Measurements from ENCODE around the gene STH. TPM values are rescaled to one million over a fixed set of nuclear protein-coding genes. Genes with fewer than 3 reads are reported as not detected.
A peak's percentile ranks its signal among the peaks of the same experiment; 100 is the strongest.
"Not testable (repeated sequence)": the region's sequence is repeated elsewhere in the genome, so short reads cannot be mapped to it uniquely, and the experiment has no call there.

STH gene
- total RNA-seq, 1 donor from 2014 or later: not detected

DNA sequence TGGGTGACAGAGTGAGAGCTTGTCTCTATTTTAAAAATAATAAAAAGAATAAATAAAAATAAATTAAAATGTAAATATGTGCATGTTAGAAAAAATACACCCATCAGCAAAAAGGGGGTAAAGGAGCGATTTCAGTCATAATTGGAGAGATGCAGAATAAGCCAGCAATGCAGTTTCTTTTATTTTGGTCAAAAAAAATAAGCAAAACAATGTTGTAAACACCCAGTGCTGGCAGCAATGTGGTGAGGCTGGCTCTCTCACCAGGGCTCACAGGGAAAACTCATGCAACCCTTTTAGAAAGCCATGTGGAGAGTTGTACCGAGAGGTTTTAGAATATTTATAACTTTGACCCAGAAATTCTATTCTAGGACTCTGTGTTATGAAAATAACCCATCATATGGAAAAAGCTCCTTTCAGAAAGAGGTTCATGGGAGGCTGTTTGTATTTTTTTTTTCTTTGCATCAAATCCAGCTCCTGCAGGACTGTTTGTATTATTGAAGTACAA lies 8.5 kb downstream of the STH start:
- no peak for ATAC-seq

DNA sequence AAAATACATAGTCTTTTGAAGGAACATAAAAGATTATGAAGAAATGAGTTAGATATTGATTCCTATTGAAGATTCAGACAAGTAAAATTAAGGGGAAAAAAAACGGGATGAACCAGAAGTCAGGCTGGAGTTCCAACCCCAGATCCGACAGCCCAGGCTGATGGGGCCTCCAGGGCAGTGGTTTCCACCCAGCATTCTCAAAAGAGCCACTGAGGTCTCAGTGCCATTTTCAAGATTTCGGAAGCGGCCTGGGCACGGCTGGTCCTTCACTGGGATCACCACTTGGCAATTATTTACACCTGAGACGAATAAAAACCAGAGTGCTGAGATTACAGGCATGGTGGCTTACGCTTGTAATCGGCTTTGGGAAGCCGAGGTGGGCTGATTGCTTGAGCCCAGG lies 9.5 kb downstream of the STH start:
- ATAC-seq: no peak

DNA sequence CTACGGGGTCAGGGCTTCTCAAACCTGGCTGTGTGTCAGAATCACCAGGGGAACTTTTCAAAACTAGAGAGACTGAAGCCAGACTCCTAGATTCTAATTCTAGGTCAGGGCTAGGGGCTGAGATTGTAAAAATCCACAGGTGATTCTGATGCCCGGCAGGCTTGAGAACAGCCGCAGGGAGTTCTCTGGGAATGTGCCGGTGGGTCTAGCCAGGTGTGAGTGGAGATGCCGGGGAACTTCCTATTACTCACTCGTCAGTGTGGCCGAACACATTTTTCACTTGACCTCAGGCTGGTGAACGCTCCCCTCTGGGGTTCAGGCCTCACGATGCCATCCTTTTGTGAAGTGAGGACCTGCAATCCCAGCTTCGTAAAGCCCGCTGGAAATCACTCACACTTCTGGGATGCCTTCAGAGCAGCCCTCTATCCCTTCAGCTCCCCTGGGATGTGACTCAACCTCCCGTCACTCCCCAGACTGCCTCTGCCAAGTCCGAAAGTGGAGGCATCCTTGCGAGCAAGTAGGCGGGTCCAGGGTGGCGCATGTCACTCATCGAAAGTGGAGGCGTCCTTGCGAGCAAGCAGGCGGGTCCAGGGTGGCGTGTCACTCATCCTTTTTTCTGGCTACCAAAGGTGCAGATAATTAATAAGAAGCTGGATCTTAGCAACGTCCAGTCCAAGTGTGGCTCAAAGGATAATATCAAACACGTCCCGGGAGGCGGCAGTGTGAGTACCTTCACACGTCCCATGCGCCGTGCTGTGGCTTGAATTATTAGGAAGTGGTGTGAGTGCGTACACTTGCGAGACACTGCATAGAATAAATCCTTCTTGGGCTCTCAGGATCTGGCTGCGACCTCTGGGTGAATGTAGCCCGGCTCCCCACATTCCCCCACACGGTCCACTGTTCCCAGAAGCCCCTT lies 10.9 kb downstream of the STH start:
- peak; percentile 84 for ATAC-seq

DNA sequence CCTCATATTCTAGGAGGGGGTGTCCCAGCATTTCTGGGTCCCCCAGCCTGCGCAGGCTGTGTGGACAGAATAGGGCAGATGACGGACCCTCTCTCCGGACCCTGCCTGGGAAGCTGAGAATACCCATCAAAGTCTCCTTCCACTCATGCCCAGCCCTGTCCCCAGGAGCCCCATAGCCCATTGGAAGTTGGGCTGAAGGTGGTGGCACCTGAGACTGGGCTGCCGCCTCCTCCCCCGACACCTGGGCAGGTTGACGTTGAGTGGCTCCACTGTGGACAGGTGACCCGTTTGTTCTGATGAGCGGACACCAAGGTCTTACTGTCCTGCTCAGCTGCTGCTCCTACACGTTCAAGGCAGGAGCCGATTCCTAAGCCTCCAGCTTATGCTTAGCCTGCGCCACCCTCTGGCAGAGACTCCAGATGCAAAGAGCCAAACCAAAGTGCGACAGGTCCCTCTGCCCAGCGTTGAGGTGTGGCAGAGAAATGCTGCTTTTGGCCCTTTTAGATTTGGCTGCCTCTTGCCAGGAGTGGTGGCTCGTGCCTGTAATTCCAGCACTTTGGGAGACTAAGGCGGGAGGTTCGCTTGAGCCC lies 11.6 kb downstream of the STH start:
- peak; percentile 35 for ATAC-seq

DNA sequence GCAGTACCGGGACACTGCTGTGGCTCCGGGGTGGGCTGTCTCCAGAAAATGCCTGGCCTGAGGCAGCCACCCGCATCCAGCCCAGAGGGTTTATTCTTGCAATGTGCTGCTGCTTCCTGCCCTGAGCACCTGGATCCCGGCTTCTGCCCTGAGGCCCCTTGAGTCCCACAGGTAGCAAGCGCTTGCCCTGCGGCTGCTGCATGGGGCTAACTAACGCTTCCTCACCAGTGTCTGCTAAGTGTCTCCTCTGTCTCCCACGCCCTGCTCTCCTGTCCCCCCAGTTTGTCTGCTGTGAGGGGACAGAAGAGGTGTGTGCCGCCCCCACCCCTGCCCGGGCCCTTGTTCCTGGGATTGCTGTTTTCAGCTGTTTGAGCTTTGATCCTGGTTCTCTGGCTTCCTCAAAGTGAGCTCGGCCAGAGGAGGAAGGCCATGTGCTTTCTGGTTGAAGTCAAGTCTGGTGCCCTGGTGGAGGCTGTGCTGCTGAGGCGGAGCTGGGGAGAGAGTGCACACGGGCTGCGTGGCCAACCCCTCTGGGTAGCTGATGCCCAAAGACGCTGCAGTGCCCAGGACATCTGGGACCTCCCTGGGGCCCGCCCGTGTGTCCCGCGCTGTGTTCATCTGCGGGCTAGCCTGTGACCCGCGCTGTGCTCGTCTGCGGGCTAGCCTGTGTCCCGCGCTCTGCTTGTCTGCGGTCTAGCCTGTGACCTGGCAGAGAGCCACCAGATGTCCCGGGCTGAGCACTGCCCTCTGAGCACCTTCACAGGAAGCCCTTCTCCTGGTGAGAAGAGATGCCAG lies 12.9 kb downstream of the STH start:
- ATAC-seq: peak; percentile 2

DNA sequence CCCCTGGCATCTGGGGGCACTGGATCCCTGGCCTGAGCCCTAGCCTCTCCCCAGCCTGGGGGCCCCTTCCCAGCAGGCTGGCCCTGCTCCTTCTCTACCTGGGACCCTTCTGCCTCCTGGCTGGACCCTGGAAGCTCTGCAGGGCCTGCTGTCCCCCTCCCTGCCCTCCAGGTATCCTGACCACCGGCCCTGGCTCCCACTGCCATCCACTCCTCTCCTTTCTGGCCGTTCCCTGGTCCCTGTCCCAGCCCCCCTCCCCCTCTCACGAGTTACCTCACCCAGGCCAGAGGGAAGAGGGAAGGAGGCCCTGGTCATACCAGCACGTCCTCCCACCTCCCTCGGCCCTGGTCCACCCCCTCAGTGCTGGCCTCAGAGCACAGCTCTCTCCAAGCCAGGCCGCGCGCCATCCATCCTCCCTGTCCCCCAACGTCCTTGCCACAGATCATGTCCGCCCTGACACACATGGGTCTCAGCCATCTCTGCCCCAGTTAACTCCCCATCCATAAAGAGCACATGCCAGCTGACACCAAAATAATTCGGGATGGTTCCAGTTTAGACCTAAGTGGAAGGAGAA lies 13.5 kb downstream of the STH start:
- no peak for ATAC-seq

DNA sequence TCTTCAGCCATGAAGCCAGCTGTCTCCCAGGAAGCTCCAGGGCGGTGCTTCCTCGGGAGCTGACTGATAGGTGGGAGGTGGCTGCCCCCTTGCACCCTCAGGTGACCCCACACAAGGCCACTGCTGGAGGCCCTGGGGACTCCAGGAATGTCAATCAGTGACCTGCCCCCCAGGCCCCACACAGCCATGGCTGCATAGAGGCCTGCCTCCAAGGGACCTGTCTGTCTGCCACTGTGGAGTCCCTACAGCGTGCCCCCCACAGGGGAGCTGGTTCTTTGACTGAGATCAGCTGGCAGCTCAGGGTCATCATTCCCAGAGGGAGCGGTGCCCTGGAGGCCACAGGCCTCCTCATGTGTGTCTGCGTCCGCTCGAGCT lies 14.1 kb downstream of the STH start:
- ATAC-seq: no peak

DNA sequence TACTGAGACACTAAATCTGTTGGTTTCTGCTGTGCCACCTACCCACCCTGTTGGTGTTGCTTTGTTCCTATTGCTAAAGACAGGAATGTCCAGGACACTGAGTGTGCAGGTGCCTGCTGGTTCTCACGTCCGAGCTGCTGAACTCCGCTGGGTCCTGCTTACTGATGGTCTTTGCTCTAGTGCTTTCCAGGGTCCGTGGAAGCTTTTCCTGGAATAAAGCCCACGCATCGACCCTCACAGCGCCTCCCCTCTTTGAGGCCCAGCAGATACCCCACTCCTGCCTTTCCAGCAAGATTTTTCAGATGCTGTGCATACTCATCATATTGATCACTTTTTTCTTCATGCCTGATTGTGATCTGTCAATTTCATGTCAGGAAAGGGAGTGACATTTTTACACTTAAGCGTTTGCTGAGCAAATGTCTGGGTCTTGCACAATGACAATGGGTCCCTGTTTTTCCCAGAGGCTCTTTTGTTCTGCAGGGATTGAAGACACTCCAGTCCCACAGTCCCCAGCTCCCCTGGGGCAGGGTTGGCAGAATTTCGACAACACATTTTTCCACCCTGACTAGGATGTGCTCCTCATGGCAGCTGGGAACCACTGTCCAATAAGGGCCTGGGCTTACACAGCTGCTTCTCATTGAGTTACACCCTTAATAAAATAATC lies 14.6 kb downstream of the STH start:
- ATAC-seq: no peak

DNA sequence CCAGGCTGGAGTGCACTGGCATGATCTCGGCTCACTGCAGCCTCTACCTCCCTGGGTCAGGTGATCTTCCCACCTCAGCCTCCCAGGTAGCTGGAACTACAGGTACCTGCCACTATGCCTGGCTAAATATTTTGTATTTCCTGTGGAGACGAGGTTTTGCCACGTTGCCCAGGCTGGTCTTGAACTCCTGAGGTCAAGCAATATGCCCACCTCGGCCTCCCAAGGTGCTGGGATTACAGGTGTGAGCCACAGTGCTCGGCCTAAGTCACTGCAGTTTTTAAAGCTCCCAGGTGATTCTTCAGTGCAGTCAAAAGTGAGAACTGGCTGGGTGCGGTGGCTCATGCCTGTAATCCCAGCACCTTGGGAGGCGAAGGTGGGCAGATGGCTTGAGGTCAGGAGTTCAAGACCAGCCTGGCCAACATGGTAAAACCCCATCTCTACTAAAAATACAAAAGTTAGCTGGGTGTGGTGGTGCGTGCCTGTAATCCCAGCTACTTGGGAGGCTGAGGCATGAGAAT lies 20.4 kb downstream of the STH start:
- ATAC-seq: not testable (repeated sequence)

DNA sequence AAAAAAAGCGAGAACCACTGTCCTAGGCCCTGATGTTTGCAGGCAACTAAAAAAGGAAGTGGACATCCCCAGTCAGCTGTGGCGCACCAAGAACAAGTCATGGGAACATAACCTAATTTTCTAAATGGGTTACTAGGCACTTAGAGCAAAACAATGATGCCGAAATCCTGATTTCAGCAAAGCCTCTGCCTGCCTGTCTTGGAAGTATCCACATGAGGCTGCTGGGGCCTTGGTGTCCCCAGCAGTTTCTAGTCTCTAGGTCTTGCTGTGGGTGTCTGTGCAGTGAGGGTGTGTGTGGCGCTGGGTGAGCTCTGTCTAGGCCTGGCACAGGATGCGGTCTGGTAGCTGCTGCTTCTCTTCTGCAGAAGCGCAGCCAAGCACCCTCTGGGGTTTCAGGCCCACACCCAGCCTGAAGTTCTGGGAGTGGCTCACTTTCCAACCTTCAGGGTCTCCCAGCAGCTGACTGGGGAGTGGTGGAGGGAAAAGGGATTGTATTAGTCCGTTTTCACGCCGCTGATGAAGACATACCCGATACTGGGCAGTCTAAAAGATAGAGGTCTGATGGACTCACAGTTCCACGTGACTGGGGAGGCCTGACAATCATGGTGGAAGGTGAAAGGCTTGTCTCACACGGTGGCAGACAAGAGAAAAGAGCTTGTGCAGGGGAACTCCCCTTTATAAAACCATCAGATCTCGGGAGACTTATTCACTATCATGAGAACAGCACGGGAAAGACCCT lies 21.1 kb downstream of the STH start:
- peak; percentile 59 for ATAC-seq

DNA sequence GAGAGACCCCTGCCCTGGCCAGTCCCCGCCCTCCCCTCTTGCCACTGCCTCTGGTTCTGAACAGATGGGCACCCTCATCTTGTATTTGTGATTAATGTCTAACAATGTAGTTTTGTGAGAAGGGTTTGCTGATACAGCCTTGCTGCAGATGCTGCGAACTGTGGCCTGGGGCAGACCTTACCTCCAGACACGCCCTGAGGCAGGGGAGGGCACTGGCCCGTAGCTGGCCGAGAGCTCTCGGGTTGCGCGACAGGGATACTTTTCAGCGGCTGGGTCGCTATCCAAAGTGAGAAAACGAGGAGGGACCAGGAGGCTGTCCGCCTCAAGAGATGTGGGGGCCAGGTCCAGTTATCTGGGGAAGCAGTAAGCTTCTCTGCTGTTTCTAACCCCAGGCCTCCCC lies 21.9 kb downstream of the STH start:
- ATAC-seq: no peak

DNA sequence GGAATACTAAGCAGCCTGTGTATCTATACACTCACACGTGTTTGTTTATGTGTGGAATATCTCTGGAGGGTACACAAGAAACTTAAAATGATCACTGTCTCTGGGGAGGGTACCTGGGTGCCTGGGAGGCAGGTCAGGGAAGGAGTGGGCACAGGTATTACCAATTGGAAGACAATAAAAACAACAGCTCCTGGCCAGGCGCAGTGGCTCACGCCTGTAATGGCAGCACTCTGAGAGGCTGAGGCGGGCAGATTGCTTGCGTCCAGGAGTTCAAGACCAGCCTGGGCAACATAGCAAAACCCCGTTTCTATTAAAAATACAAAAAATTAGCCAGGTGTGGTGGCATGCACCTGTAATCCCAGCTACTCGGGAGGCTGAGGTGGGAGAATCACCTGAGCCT lies 24.3 kb downstream of the STH start:
- not testable (repeated sequence) for ATAC-seq

DNA sequence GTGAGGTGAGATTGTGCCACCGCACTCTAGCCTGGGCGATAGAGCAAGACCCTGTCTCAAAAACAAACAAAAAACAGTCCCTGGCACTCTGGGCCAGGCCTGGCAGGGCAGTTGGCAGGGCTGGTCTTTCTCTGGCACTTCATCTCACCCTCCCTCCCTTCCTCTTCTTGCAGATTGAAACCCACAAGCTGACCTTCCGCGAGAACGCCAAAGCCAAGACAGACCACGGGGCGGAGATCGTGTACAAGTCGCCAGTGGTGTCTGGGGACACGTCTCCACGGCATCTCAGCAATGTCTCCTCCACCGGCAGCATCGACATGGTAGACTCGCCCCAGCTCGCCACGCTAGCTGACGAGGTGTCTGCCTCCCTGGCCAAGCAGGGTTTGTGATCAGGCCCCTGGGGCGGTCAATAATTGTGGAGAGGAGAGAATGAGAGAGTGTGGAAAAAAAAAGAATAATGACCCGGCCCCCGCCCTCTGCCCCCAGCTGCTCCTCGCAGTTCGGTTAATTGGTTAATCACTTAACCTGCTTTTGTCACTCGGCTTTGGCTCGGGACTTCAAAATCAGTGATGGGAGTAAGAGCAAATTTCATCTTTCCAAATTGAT lies 24.8 kb downstream of the STH start:
- ATAC-seq: no peak

DNA sequence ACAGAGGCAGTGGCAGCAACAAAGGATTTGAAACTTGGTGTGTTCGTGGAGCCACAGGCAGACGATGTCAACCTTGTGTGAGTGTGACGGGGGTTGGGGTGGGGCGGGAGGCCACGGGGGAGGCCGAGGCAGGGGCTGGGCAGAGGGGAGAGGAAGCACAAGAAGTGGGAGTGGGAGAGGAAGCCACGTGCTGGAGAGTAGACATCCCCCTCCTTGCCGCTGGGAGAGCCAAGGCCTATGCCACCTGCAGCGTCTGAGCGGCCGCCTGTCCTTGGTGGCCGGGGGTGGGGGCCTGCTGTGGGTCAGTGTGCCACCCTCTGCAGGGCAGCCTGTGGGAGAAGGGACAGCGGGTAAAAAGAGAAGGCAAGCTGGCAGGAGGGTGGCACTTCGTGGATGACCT lies 25.5 kb downstream of the STH start:
- no peak for ATAC-seq

DNA sequence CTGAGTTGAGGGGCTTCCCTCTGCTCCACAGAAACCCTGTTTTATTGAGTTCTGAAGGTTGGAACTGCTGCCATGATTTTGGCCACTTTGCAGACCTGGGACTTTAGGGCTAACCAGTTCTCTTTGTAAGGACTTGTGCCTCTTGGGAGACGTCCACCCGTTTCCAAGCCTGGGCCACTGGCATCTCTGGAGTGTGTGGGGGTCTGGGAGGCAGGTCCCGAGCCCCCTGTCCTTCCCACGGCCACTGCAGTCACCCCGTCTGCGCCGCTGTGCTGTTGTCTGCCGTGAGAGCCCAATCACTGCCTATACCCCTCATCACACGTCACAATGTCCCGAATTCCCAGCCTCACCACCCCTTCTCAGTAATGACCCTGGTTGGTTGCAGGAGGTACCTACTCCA lies 26.0 kb downstream of the STH start:
- ATAC-seq: peak; percentile 6

DNA sequence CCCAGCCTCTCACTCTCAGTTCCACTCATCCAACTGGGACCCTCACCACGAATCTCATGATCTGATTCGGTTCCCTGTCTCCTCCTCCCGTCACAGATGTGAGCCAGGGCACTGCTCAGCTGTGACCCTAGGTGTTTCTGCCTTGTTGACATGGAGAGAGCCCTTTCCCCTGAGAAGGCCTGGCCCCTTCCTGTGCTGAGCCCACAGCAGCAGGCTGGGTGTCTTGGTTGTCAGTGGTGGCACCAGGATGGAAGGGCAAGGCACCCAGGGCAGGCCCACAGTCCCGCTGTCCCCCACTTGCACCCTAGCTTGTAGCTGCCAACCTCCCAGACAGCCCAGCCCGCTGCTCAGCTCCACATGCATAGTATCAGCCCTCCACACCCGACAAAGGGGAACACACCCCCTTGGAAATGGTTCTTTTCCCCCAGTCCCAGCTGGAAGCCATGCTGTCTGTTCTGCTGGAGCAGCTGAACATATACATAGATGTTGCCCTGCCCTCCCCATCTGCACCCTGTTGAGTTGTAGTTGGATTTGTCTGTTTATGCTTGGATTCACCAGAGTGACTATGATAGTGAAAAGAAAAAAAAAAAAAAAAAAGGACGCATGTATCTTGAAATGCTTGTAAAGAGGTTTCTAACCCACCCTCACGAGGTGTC lies 26.6 kb downstream of the STH start:
- ATAC-seq: peak; percentile 4

DNA sequence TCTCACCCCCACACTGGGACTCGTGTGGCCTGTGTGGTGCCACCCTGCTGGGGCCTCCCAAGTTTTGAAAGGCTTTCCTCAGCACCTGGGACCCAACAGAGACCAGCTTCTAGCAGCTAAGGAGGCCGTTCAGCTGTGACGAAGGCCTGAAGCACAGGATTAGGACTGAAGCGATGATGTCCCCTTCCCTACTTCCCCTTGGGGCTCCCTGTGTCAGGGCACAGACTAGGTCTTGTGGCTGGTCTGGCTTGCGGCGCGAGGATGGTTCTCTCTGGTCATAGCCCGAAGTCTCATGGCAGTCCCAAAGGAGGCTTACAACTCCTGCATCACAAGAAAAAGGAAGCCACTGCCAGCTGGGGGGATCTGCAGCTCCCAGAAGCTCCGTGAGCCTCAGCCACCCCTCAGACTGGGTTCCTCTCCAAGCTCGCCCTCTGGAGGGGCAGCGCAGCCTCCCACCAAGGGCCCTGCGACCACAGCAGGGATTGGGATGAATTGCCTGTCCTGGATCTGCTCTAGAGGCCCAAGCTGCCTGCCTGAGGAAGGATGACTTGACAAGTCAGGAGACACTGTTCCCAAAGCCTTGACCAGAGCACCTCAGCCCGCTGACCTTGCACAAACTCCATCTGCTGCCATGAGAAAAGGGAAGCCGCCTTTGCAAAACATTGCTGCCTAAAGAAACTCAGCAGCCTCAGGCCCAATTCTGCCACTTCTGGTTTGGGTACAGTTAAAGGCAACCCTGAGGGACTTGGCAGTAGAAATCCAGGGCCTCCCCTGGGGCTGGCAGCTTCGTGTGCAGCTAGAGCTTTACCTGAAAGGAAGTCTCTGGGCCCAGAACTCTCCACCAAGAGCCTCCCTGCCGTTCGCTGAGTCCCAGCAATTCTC lies 27.4 kb downstream of the STH start:
- ATAC-seq: no peak

DNA sequence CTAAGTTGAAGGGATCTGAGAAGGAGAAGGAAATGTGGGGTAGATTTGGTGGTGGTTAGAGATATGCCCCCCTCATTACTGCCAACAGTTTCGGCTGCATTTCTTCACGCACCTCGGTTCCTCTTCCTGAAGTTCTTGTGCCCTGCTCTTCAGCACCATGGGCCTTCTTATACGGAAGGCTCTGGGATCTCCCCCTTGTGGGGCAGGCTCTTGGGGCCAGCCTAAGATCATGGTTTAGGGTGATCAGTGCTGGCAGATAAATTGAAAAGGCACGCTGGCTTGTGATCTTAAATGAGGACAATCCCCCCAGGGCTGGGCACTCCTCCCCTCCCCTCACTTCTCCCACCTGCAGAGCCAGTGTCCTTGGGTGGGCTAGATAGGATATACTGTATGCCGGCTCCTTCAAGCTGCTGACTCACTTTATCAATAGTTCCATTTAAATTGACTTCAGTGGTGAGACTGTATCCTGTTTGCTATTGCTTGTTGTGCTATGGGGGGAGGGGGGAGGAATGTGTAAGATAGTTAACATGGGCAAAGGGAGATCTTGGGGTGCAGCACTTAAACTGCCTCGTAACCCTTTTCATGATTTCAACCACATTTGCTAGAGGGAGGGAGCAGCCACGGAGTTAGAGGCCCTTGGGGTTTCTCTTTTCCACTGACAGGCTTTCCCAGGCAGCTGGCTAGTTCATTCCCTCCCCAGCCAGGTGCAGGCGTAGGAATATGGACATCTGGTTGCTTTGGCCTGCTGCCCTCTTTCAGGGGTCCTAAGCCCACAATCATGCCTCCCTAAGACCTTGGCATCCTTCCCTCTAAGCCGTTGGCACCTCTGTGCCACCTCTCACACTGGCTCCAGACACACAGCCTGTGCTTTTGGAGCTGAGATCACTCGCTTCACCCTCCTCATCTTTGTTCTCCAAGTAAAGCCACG lies 28.3 kb downstream of the STH start:
- ATAC-seq: no peak

Measured in esophagus mucosa (tissue), 1 donor.